ENCODE data around the gene TRAM2. TPM values are rescaled to one million over a fixed set of nuclear protein-coding genes. Genes with fewer than 3 reads are reported as not detected.

The TRAM2 gene
- total RNA-seq, 6 donors from 2014 or later: 9.4 to 26.8 (median 14.3) TPM

DNA sequence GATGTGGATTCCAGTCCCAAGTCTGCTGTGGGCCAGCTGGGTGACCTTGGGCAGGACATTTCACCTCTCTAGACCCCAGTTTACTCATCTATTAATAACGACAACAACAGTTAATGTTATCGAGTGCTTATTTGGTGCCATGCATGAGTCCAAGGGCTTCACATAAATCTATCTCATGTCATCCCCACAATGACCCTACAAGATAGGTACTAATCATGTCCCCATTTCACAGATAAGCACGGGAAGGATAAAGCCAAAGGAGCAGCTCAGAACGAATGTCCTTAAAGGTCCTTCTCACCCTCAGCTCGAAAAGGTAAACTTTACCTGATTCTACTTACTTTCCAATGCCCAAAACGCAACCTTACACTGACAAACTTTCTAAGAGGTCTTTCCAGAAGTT, 35.7 kb downstream of the TRAM2 start:
- Histone ChIP-seq H3K27me3 (no peaks in the 10 kb centered on the region), H3K9me3 (no peaks in the 10 kb centered on the region), H3K27ac (peak overlapping the region in 1 of 4 donors; percentile 22), H3K4me1 (peaks cover 21 to 44% (median 36%) of the 10 kb centered on the region in 4 donors), H3K4me3 (no peak overlapping the region), H3K36me3 (no peaks in the 10 kb centered on the region)
- DNase-seq: no peak
- 86 to 90% methylated on average over 6 of the region's 6 CpGs for WGBS, 2 donors
- no peak for TF ChIP-seq POLR2AphosphoS5 (IDR thresholded peaks at IDR 0.05)
- no peak for TF ChIP-seq POLR2A (IDR thresholded peaks at IDR 0.05)
- TF ChIP-seq, protein P1, sequence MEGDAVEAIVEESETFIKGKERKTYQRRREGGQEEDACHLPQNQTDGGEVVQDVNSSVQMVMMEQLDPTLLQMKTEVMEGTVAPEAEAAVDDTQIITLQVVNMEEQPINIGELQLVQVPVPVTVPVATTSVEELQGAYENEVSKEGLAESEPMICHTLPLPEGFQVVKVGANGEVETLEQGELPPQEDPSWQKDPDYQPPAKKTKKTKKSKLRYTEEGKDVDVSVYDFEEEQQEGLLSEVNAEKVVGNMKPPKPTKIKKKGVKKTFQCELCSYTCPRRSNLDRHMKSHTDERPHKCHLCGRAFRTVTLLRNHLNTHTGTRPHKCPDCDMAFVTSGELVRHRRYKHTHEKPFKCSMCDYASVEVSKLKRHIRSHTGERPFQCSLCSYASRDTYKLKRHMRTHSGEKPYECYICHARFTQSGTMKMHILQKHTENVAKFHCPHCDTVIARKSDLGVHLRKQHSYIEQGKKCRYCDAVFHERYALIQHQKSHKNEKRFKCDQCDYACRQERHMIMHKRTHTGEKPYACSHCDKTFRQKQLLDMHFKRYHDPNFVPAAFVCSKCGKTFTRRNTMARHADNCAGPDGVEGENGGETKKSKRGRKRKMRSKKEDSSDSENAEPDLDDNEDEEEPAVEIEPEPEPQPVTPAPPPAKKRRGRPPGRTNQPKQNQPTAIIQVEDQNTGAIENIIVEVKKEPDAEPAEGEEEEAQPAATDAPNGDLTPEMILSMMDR (IDR thresholded peaks at IDR 0.05): no peak
- no peak for TF ChIP-seq EP300 (IDR thresholded peaks at IDR 0.05)
- no peak for ATAC-seq (ENCODE audit: low FRiP score in 2 of 2)

DNA sequence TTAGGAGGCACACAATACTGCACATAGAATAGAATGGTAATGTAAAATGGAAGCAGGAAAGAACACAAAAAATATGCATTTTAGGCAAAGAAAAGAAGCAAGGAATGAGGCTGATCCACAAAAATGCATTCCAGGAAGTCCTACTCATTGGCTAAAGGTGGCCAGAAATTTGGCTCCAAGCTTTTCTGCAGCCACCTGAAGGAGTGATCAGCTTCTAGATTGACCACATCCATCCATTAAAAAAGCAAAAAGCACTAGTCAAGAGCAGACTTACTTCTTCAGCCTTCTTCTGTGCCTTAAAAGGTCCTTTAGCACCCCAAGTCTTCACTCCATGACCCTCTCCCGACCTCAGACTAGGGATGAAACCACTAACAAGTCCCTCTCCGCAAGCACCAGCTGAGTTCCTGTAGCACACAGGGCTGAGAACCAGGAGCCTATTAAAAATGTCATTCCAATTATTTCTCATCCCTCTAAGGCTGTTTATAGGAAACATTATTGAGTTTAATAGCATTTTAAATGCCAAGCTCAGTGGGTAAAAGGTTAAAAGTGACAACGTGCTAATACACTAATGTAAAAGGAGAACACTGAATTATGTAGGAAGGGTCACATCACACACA, 36.5 kb downstream of the TRAM2 start:
- peaks cover 20 to 39% (median 30%) of the 10 kb centered on the region in 4 donors for H3K4me1 ChIP-seq
- H3K9me3 ChIP-seq: no peaks in the 10 kb centered on the region
- ATAC-seq (ENCODE audit: low FRiP score in 2 of 2) (no peak), DNase-seq (no peak)
- peaks cover 0 to 1% (median under 1%) of the 10 kb centered on the region in 4 donors for H3K36me3 ChIP-seq
- 77 to 79% methylated on average over 3 of the region's 3 CpGs for WGBS, 2 donors
- H3K27me3 ChIP-seq: no peaks in the 10 kb centered on the region
- no peak overlapping the region for H3K27ac ChIP-seq
- TF ChIP-seq POLR2AphosphoS5 (IDR thresholded peaks at IDR 0.05) (no peak), POLR2A (IDR thresholded peaks at IDR 0.05) (no peak), EP300 (IDR thresholded peaks at IDR 0.05) (no peak)
- TF ChIP-seq, protein P1 (IDR thresholded peaks at IDR 0.05): no peak
- no peak overlapping the region for H3K4me3 ChIP-seq

DNA sequence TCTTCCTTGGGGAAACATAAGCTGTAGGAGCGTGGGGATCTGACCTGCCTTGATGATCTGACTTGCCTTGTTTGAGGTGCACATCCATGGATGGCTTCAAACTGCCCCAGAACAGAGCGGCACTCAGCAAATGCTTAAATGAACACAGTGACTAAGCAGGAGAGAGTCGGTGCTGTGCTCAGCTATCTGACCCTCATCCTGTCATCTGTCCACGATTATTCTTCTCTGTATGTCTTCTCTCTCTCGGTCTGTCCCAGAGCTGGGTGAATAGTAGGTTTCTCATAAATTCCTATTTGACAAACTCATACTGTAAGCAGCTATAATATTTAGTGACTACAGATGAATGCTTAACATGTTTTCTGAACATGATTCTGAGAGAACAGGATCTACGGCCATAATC, 37.3 kb downstream of the TRAM2 start:
- TF ChIP-seq POLR2A (IDR thresholded peaks at IDR 0.05) (no peak), EP300 (IDR thresholded peaks at IDR 0.05) (no peak), POLR2AphosphoS5 (IDR thresholded peaks at IDR 0.05) (no peak)
- TF ChIP-seq, protein P1 (IDR thresholded peaks at IDR 0.05): no peak
- Histone ChIP-seq H3K9me3 (no peaks in the 10 kb centered on the region), H3K27me3 (no peaks in the 10 kb centered on the region), H3K4me3 (no peak overlapping the region), H3K36me3 (peaks cover 0 to 9% (median 7%) of the 10 kb centered on the region in 4 donors), H3K27ac (peak overlapping the region in 1 of 4 donors; percentile 14), H3K4me1 (peaks cover 22 to 31% (median 23%) of the 10 kb centered on the region in 4 donors)
- DNase-seq (no peak), ATAC-seq (ENCODE audit: low FRiP score in 2 of 2) (no peak)
- WGBS, 2 donors: 66 to 96% methylated on average over 6 of the region's 6 CpGs

DNA sequence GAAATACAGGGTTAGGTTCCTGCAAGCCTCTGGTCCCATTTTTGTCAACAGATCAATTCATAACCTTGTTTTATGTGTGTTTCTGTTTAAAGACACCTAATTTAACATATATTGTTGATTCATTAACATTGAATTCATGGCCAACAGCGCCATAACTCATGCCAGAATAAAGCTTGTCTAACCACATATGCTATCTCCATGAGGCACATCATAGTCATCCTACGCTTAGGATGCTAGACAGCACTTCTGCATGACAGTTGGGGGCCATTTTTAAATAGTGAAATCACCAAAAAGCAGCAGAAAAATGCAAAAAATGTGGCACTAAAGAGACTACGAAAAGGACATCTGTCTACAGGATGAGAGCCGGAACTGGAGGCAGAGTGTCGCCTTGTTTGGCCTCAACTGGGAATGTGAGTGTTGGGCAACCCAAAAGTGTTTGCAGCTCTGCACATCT, 37.9 kb downstream of the TRAM2 start:
- Histone ChIP-seq H3K36me3 (peaks cover 0 to 15% (median 9%) of the 10 kb centered on the region in 4 donors), H3K4me3 (no peak overlapping the region), H3K27ac (no peak overlapping the region), H3K4me1 (peaks cover 16 to 25% (median 20%) of the 10 kb centered on the region in 4 donors), H3K27me3 (no peaks in the 10 kb centered on the region), H3K9me3 (no peaks in the 10 kb centered on the region)
- WGBS, 2 donors: 82 to 89% methylated on average over 5 of the region's 5 CpGs
- ATAC-seq (ENCODE audit: low FRiP score in 2 of 2) (no peak), DNase-seq (no peak)
- TF ChIP-seq POLR2AphosphoS5 (IDR thresholded peaks at IDR 0.05): no peak
- TF ChIP-seq POLR2A (IDR thresholded peaks at IDR 0.05): no peak
- TF ChIP-seq EP300 (IDR thresholded peaks at IDR 0.05): no peak
- TF ChIP-seq, protein P1 (IDR thresholded peaks at IDR 0.05): no peak
